K562 (cell line): ENCODE data around the gene DAPK2. TPM values are rescaled to one million over a fixed set of nuclear protein-coding genes. Genes with fewer than 3 reads are reported as not detected.

Experiments used
- ESRRA ChIP-seq: fragments of 450-650 bp; IDR thresholded peaks from 2 replicates; pipeline ENCODE4 v1.6.1; 2014; ENCODE audit warnings: low read depth, mild to moderate bottlenecking, moderate library complexity, borderline replicate concordance
- OTX1 ChIP-seq: fragments of 450-650 bp; formaldehyde crosslinking; IDR thresholded peaks from 2 replicates; pipeline ENCODE4 v1.4.0; 2022; ENCODE audit warnings: mild to moderate bottlenecking
- THRAP3 ChIP-seq: fragments of 450-650 bp; IDR thresholded peaks from 2 replicates; pipeline ENCODE4 v1.6.1; 2016; ENCODE audit warnings: mild to moderate bottlenecking, inconsistent platforms, borderline replicate concordance
- polyA plus RNA-seq, 8 experiments: library from polyadenylated mRNA; depleted of rRNA in 4 of 8; stranded (reverse) in 5 of 8; unstranded in 3 of 8; fragments of >200 nt; fragmentation: Nextera tagmentation in 2 of 8; fragmentation: Illumina TruSeq in 1 of 8; extraction: Ambion mirVana in 2 of 8; extraction: Trizol in 1 of 8; gene quantifications; 2 replicates each; pipeline versions ENCODE4 v1.2.1 to v1.2.3, GENCODE V29; 2011 to 2014; ENCODE audit warnings: inconsistent platforms in 1 of 8, missing spikeins in 1 of 8
- total RNA-seq, 7 experiments: library from RNA; depleted of rRNA in 6 of 7; stranded (reverse); fragments of >200 nt in 6 of 7; fragmentation: Illumina TruSeq in 2 of 7; extraction: Trizol in 2 of 7; gene quantifications; 2 replicates each; pipeline versions ENCODE4 v1.2.1 to v1.2.3, GENCODE V29; 2011 to 2021; ENCODE audit warnings: low replicate concordance in 1 of 7
- TF ChIP-seq, protein P1 (sequence below): fragments of 450-650 bp; IDR thresholded peaks from 2 replicates; pipeline ENCODE4 v1.6.1; 2016; ENCODE audit warnings: low read depth
- TF ChIP-seq, protein P2 (sequence below): fragments of 250-450 bp; sonication (Bioruptor Pico); IDR thresholded peaks from 2 replicates; pipeline ENCODE4 v1.4.0; 2020; ENCODE audit warnings: mild to moderate bottlenecking, moderate library complexity

DAPK2 gene
- total and polyA plus RNA-seq, 9 of the 15 experiments (the other 6 are each of a cell fraction or from before 2014, with no cell fraction given), result 0.14 to 5.2 (median 2.2) TPM

DNA sequence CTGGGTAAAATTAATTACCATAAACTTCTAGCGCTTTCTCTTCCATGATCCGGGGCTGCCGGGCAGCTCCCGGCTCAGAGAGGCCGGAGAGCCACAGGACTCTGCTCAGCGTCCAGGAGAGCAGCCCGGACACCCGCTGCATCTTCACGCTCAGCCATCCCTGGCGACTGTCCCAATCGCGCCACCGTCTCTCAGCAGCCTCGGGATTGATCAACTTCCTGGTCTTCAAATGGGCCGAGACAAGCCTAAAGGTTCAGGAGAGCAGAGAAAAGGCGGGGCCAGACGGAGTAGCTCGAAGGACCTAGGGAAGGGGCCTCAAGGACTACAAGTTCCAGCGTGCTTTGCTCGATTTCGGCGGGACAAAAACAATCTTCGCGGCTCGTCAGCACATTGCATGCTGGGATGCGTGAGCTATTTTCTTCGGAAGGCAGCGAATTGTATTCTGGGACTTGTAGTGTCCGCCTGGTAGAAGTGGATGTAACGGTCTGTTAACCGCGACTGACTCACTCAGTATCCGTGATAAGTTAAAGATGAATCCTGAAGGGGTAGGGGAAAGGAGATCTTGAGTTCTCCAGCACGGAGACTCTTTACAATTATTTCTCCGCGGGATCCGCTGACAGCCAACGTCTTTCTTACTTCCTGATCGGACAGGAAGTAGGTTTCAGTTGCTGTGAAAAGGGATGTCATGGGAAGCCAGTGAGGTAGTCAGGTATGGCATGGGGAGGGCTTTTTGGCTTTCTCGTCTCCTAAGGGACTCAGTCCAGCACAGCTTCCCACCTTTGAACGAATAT lies 47.5 kb upstream of the DAPK2 start, which contains the start of gene CIAO2A (continued):
- TF ChIP-seq, protein P1, sequence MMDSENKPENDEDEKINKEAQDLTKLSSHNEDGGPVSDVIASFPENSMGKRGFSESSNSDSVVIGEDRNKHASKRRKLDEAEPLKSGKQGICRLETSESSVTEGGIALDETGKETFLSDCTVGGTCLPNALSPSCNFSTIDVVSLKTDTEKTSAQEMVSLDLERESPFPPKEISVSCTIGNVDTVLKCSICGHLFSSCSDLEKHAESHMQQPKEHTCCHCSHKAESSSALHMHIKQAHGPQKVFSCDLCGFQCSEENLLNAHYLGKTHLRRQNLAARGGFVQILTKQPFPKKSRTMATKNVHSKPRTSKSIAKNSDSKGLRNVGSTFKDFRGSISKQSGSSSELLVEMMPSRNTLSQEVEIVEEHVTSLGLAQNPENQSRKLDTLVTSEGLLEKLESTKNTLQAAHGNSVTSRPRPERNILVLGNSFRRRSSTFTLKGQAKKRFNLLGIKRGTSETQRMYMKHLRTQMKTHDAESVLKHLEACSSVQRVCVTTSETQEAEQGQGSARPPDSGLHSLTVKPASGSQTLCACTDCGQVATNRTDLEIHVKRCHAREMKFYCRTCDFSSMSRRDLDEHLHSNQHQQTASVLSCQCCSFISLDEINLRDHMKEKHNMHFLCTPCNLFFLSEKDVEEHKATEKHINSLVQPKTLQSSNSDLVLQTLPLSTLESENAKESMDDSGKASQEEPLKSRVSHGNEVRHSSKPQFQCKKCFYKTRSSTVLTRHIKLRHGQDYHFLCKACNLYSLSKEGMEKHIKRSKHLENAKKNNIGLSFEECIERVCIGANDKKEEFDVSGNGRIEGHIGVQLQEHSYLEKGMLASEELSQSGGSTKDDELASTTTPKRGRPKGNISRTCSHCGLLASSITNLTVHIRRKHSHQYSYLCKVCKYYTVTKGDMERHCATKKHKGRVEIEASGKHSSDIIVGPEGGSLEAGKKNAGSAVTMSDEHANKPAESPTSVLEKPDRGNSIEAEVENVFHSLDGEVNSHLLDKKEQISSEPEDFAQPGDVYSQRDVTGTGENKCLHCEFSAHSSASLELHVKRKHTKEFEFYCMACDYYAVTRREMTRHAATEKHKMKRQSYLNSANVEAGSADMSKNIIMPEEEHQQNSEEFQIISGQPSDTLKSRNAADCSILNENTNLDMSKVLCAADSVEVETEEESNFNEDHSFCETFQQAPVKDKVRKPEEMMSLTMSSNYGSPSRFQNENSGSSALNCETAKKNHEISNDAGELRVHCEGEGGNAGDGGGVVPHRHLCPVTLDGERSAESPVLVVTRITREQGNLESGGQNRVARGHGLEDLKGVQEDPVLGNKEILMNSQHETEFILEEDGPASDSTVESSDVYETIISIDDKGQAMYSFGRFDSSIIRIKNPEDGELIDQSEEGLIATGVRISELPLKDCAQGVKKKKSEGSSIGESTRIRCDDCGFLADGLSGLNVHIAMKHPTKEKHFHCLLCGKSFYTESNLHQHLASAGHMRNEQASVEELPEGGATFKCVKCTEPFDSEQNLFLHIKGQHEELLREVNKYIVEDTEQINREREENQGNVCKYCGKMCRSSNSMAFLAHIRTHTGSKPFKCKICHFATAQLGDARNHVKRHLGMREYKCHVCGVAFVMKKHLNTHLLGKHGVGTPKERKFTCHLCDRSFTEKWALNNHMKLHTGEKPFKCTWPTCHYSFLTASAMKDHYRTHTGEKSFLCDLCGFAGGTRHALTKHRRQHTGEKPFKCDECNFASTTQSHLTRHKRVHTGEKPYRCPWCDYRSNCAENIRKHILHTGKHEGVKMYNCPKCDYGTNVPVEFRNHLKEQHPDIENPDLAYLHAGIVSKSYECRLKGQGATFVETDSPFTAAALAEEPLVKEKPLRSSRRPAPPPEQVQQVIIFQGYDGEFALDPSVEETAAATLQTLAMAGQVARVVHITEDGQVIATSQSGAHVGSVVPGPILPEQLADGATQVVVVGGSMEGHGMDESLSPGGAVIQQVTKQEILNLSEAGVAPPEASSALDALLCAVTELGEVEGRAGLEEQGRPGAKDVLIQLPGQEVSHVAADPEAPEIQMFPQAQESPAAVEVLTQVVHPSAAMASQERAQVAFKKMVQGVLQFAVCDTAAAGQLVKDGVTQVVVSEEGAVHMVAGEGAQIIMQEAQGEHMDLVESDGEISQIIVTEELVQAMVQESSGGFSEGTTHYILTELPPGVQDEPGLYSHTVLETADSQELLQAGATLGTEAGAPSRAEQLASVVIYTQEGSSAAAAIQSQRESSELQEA, result peak; percentile 92
- TF ChIP-seq ESRRA, result no peak; the same call in 1 of the 2 replicates
- TF ChIP-seq OTX1 (CRISPR knock-in tag), result no peak
- TF ChIP-seq THRAP3, result no peak
- TF ChIP-seq, protein P2, sequence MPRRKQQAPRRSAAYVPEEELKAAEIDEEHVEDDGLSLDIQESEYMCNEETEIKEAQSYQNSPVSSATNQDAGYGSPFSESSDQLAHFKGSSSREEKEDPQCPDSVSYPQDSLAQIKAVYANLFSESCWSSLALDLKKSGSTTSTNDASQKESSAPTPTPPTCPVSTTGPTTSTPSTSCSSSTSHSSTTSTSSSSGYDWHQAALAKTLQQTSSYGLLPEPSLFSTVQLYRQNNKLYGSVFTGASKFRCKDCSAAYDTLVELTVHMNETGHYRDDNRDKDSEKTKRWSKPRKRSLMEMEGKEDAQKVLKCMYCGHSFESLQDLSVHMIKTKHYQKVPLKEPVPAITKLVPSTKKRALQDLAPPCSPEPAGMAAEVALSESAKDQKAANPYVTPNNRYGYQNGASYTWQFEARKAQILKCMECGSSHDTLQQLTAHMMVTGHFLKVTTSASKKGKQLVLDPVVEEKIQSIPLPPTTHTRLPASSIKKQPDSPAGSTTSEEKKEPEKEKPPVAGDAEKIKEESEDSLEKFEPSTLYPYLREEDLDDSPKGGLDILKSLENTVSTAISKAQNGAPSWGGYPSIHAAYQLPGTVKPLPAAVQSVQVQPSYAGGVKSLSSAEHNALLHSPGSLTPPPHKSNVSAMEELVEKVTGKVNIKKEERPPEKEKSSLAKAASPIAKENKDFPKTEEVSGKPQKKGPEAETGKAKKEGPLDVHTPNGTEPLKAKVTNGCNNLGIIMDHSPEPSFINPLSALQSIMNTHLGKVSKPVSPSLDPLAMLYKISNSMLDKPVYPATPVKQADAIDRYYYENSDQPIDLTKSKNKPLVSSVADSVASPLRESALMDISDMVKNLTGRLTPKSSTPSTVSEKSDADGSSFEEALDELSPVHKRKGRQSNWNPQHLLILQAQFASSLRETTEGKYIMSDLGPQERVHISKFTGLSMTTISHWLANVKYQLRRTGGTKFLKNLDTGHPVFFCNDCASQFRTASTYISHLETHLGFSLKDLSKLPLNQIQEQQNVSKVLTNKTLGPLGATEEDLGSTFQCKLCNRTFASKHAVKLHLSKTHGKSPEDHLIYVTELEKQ (CRISPR knock-in tag), result no peak
